Aorta (tissue), 5 donors: ENCODE measurements around the gene MYB. TPM values are rescaled to one million over a fixed set of nuclear protein-coding genes. Genes with fewer than 3 reads are reported as not detected.

Source experiments
- ATAC-seq: fragments of 200-7000 bp; cut with Tn5 transposase; one replicate; pipeline ENCODE4 v1.9.1; 2022; ENCODE audit warnings: moderate library complexity; ENCODE audit not compliant: low FRiP score
- DNase-seq, 2 donors: peaks; one replicate each; pipeline ENCODE4 v3.0.0-alpha.2; 2020
- H3K27ac ChIP-seq, 2 donors: one replicate each; pipeline ENCODE4 v1.5.1; 2013; ENCODE audit warnings: low read length in 2 of 2, mild to moderate bottlenecking in 2 of 2, moderate library complexity in 2 of 2, control low read depth in 1 of 2, inconsistent platforms in 1 of 2, low read depth in 1 of 2
- H3K27me3 ChIP-seq, 2 donors: one replicate each; pipeline ENCODE4 v1.6.1; 2013; ENCODE audit warnings: control low read depth in 1 of 2, low read length in 1 of 2, mild to moderate bottlenecking in 1 of 2, moderate library complexity in 1 of 2; ENCODE audit not compliant: insufficient read depth in 2 of 2, control insufficient read depth in 1 of 2
- H3K36me3 ChIP-seq, 2 donors: one replicate each; pipeline ENCODE4 v1.6.1; 2013; ENCODE audit warnings: control low read depth in 1 of 2, low read length in 1 of 2, mild to moderate bottlenecking in 1 of 2; ENCODE audit not compliant: insufficient read depth in 2 of 2, control insufficient read depth in 1 of 2
- H3K4me1 ChIP-seq, 2 donors: one replicate each; pipeline ENCODE4 v1.6.1; 2013; ENCODE audit warnings: low read length in 2 of 2, control low read depth in 1 of 2, mild to moderate bottlenecking in 1 of 2, moderate library complexity in 1 of 2; ENCODE audit not compliant: insufficient read depth in 2 of 2, control insufficient read depth in 1 of 2
- H3K4me3 ChIP-seq, 2 donors: one replicate each; pipeline ENCODE4 v1.5.1; 2013; ENCODE audit warnings: low read length in 2 of 2, control low read depth in 1 of 2, mild to moderate bottlenecking in 1 of 2
- H3K9me3 ChIP-seq: one replicate; pipeline ENCODE4 v1.6.1; 2013; ENCODE audit warnings: mild to moderate bottlenecking, low read length; ENCODE audit not compliant: control insufficient read depth
- WGBS, 2 donors: extraction: QIAGEN DNeasy Blood & Tissue Kit; methylation state at CpG; one replicate each; pipeline ENCODE4 v1.1.7; 2013; 5-methylcytosine and 5-hydroxymethylcytosine counted together
- intact Hi-C, 2 donors: fragments of 100-400 bp; cut with DNase I; formaldehyde crosslinking; loops; one replicate each; pipeline versions ENCODE4 v1.14.2 to v1.15.0; 2022
- polyA plus RNA-seq, 2 donors: library from polyadenylated mRNA; stranded (reverse); fragments of 200-250 nt; gene quantifications; one replicate each; pipeline ENCODE4 v1.2.3, GENCODE V29; 2013
- total RNA-seq, 2 donors: library from RNA; stranded (reverse); fragmentation: NEBNext Ultra II Directional; extraction: Animal tissue kit (Norgen Biotek cat#: 25700); gene quantifications; one replicate each; pipeline ENCODE4 v1.2.1, GENCODE V29; 2021
- donor health status: healthy with polysubstance abuse.
- donor health status: Bipolar disorder and iron deficiency.
- donor health status: DM: no; HTN: no; CAD: no.
- donor health status: DM: no; HTN: no; CAD: no.
- donor health status: DM: yes; HTN: yes; CAD: no.

MYB gene
- total and polyA plus RNA-seq, 4 donors, result 0.87 to 2.8 TPM; not detected in 2

DNA sequence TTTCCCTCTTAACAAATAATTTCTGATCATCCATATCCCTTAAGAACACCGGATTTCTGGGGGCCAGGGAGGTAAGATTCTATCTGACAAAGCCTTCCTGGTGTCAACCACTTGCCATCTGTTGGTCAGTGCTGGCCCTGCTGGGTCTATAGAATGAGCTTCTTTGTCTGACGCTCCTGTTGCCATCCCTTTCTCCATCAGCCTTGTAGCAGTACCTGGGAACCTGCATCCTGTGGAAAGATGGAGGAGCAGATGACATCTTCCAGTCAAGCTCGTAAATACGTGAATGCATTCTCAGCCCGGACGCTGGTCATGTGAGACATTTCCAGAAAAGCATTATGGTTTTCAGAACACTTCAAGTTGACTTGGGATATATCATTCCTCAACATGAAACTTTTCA lies 36.6 kb downstream of the MYB start:
- no peaks in the 10 kb centered on the region for H3K27me3 ChIP-seq
- no peak overlapping the region for H3K27ac ChIP-seq
- no peak for DNase-seq
- H3K4me3 ChIP-seq, result no peak overlapping the region
- 94 to 95% methylated on average over 6 of the region's 6 CpGs for WGBS, 2 donors
- no peak for ATAC-seq
- no peaks in the 10 kb centered on the region for H3K36me3 ChIP-seq
- no peaks in the 10 kb centered on the region for H3K4me1 ChIP-seq
- no peaks in the 10 kb centered on the region for H3K9me3 ChIP-seq
- intact Hi-C loops, result no loop called here

DNA sequence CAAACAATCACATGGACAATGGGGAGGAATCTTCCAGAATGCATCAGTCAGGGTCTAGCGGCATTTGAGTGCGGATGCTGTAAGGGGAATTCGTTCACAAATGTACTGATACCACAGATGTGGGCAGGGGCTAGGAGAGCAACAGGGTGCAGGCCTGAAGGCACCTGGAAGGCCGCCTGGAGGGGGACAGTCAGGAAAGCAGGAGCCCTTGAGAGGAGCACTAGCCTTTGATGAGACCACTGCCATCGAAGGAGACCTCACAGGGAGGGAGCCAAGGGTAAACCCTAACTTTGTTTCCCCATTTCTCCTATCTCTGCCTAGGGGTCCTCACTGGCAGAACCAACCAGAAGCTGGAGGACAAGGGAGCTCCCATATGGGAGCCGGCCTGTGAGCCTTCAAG lies 38.2 kb downstream of the MYB start:
- intact Hi-C loops, result no loop called here
- no peaks in the 10 kb centered on the region for H3K4me1 ChIP-seq
- ATAC-seq (no peak), DNase-seq (no peak)
- no peaks in the 10 kb centered on the region for H3K27me3 ChIP-seq
- H3K4me3 ChIP-seq, result no peak overlapping the region
- no peak overlapping the region for H3K27ac ChIP-seq
- peaks cover 3% of the 10 kb centered on the region for H3K9me3 ChIP-seq
- no peaks in the 10 kb centered on the region for H3K36me3 ChIP-seq
- 94 to 98% methylated on average over 6 of the region's 6 CpGs for WGBS, 2 donors

DNA sequence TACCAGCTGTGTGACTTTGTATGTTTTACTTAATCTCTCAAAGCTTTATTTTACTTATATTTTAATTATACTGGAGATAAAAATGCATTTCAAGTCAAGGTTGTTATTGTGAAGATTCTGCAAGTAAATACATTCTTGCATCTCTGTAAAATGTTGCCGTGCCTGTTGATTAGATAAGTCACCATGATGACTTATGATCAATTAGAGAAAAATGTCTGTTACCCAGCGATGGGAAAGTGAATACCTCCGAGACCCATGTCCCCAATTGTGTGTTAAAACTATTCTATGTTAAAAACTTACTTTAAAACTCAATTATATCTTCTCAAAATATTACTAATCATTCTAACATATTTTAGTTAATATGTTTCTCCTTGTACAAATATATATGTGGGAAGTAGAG lies 39.9 kb downstream of the MYB start:
- H3K4me1 ChIP-seq, result no peaks in the 10 kb centered on the region
- intact Hi-C loops, result no loop called here
- DNase-seq (no peak), ATAC-seq (no peak)
- H3K27me3 ChIP-seq, result no peaks in the 10 kb centered on the region
- WGBS, 2 donors, result 78 to 84% methylated on average over 3 of the region's 3 CpGs
- no peaks in the 10 kb centered on the region for H3K36me3 ChIP-seq
- no peak overlapping the region for H3K27ac ChIP-seq
- no peak overlapping the region for H3K4me3 ChIP-seq
- H3K9me3 ChIP-seq, result peaks cover 3% of the 10 kb centered on the region

- H3K9me3 ChIP-seq, result peaks cover 3% of the 10 kb centered on the region
- WGBS, 2 donors, result 81 to 86% methylated on average over 1 of the region's 1 CpG
- H3K27me3 ChIP-seq, result no peaks in the 10 kb centered on the region
- ATAC-seq (no peak), DNase-seq (no peak)
- no peaks in the 10 kb centered on the region for H3K36me3 ChIP-seq
- H3K4me3 ChIP-seq, result no peak overlapping the region
- no peak overlapping the region for H3K27ac ChIP-seq
- intact Hi-C loops, result no loop called here
- H3K4me1 ChIP-seq, result no peaks in the 10 kb centered on the region
Observed at GRCh38 chr6:135221505-135221904, 40.4 kb downstream of the MYB start.

DNA sequence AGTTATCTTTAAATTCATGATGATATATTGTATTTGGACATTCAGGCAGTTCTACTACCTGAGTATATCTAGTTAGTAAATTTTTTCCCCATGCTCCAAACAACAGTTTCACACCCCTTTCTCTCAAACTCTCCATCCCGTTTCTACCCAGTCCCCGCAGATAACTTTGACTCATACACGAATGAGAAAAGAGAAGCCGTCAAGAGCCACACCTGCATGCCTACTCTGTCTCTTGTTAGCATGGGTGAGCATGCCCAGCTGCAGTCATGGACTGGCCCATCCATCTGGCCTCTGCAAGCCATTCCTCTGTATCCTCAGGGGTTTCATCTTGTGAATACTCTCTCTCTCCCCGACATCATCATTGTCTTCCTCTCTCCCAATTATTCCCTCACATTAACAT lies 41.5 kb downstream of the MYB start:
- Histone ChIP-seq H3K4me1 (no peaks in the 10 kb centered on the region), H3K27ac (no peak overlapping the region), H3K4me3 (no peak overlapping the region), H3K36me3 (no peaks in the 10 kb centered on the region), H3K9me3 (peaks cover 3% of the 10 kb centered on the region), H3K27me3 (no peaks in the 10 kb centered on the region)
- 87 to 89% methylated on average over 5 of the region's 5 CpGs for WGBS, 2 donors
- intact Hi-C loops, result no loop called here
- no peak for DNase-seq
- ATAC-seq, result no peak

- Histone ChIP-seq H3K27me3 (no peaks in the 10 kb centered on the region), H3K9me3 (peaks cover 3% of the 10 kb centered on the region), H3K27ac (no peak overlapping the region), H3K4me1 (no peaks in the 10 kb centered on the region), H3K36me3 (no peaks in the 10 kb centered on the region), H3K4me3 (no peak overlapping the region)
- DNase-seq, result no peak
- WGBS, 2 donors, result 82 to 85% methylated on average over 6 of the region's 6 CpGs
- intact Hi-C loops, result no loop called here
- ATAC-seq, result no peak
Observed at GRCh38 chr6:135224037-135224647, 43.0 kb downstream of the MYB start.

- H3K9me3 ChIP-seq, result peaks cover 3% of the 10 kb centered on the region
- DNase-seq (no peak), ATAC-seq (no peak)
- 88 to 92% methylated on average over 5 of the region's 5 CpGs for WGBS, 2 donors
- no peaks in the 10 kb centered on the region for H3K27me3 ChIP-seq
- H3K27ac ChIP-seq, result no peak overlapping the region
- H3K4me1 ChIP-seq, result no peaks in the 10 kb centered on the region
- no peaks in the 10 kb centered on the region for H3K36me3 ChIP-seq
- intact Hi-C loops, result no loop called here
- H3K4me3 ChIP-seq, result no peak overlapping the region
Observed at GRCh38 chr6:135225911-135226310, 44.8 kb downstream of the MYB start.

GRCh38 chr6:135226537-135226936 lies 45.4 kb downstream of the MYB start:
- DNase-seq (no peak), ATAC-seq (no peak)
- no peak overlapping the region for H3K27ac ChIP-seq
- no peaks in the 10 kb centered on the region for H3K4me1 ChIP-seq
- H3K36me3 ChIP-seq, result no peaks in the 10 kb centered on the region
- no peaks in the 10 kb centered on the region for H3K27me3 ChIP-seq
- intact Hi-C loops, result no loop called here
- WGBS, 2 donors, result 83 to 86% methylated on average over 1 of the region's 1 CpG
- no peak overlapping the region for H3K4me3 ChIP-seq
- H3K9me3 ChIP-seq, result peaks cover 3% of the 10 kb centered on the region

GRCh38 chr6:135227349-135227748 lies 46.2 kb downstream of the MYB start:
- Histone ChIP-seq H3K4me1 (no peaks in the 10 kb centered on the region), H3K27me3 (no peaks in the 10 kb centered on the region)
- 86 to 89% methylated on average over 2 of the region's 2 CpGs for WGBS, 2 donors

More at GRCh38 chr6:135227349-135227748, 46.2 kb downstream of the MYB start:
- no peak for ATAC-seq
- Histone ChIP-seq H3K36me3 (no peaks in the 10 kb centered on the region), H3K4me3 (no peak overlapping the region), H3K27ac (no peak overlapping the region), H3K9me3 (peaks cover 3% of the 10 kb centered on the region)
- intact Hi-C loops, result no loop called here
- no peak for DNase-seq
